ENCODE data around the gene ARL10. TPM values are rescaled to one million over a fixed set of nuclear protein-coding genes. Genes with fewer than 3 reads are reported as not detected.
A peak's percentile ranks its signal among the peaks of the same experiment; 100 is the strongest.

The ARL10 gene
- total and polyA plus RNA-seq, 2 donors from 2014 or later, result 2.9 to 6.2 TPM

GRCh38 chr5:176342158-176342483, 23.2 kb upstream of the ARL10 start:
- FAIRE-seq, result no peak
- H3K4me3 ChIP-seq (ENCODE audit: low read length in 3 of 3), result no peak overlapping the region
- no peak for TF ChIP-seq CTCF (IDR thresholded peaks at IDR 0.05; ENCODE audit: borderline replicate concordance, extremely low read depth, insufficient read depth)

GRCh38 chr5:176342766-176343458, 22.4 kb upstream of the ARL10 start:
- Histone ChIP-seq H3K9ac (ENCODE audit: low read length in 3 of 3) (no peak overlapping the region), H3K36me3 (ENCODE audit: control insufficient read depth in 2 of 3, insufficient read depth in 3 of 3, low read length in 3 of 3) (peaks cover 4 to 22% (median 10%) of the 10 kb centered on the region in 3 donors), H3K27me3 (ENCODE audit: control insufficient read depth, insufficient read depth, low read length) (no peaks in the 10 kb centered on the region), H3K27ac (ENCODE audit: low read depth in 2 of 2, low read length in 2 of 2) (peak overlapping the region in 1 of 2 donors; percentile 73), H3K4me1 (ENCODE audit: control insufficient read depth in 2 of 3, insufficient read depth in 2 of 3, low read depth in 1 of 3, low read length in 3 of 3) (peaks cover 0 to 15% (median 9%) of the 10 kb centered on the region in 3 donors), H3K9me3 (ENCODE audit: control insufficient read depth in 2 of 3, insufficient read depth in 1 of 3, low read length in 3 of 3) (no peaks in the 10 kb centered on the region), H3K4me3 (ENCODE audit: low read length in 3 of 3) (no peak overlapping the region)
- TF ChIP-seq CTCF (IDR thresholded peaks at IDR 0.05; ENCODE audit: borderline replicate concordance, extremely low read depth, insufficient read depth), result no peak
- FAIRE-seq, result no peak
- intact Hi-C loops (cut with DNase I), result no loop called here
- DNase-seq, result no peak

More at GRCh38 chr5:176342158-176342483, 23.2 kb upstream of the ARL10 start:
- Histone ChIP-seq H3K27ac (ENCODE audit: low read depth in 2 of 2, low read length in 2 of 2) (peak overlapping the region; percentile 50 to 73), H3K9ac (ENCODE audit: low read length in 3 of 3) (no peak overlapping the region), H3K27me3 (ENCODE audit: control insufficient read depth, insufficient read depth, low read length) (no peaks in the 10 kb centered on the region), H3K4me1 (ENCODE audit: control insufficient read depth in 2 of 3, insufficient read depth in 2 of 3, low read depth in 1 of 3, low read length in 3 of 3) (peaks cover 0 to 19% (median 13%) of the 10 kb centered on the region in 3 donors), H3K9me3 (ENCODE audit: control insufficient read depth in 2 of 3, insufficient read depth in 1 of 3, low read length in 3 of 3) (no peaks in the 10 kb centered on the region), H3K36me3 (ENCODE audit: control insufficient read depth in 2 of 3, insufficient read depth in 3 of 3, low read length in 3 of 3) (peaks cover 4 to 14% (median 8%) of the 10 kb centered on the region in 3 donors)
- intact Hi-C loops (cut with DNase I), result no loop called here
- DNase-seq, result no peak

GRCh38 chr5:176350416-176350815, 14.9 kb upstream of the ARL10 start:
- intact Hi-C loops (cut with DNase I), result no loop called here
- H3K4me3 ChIP-seq (ENCODE audit: low read length in 3 of 3), result no peak overlapping the region
- DNase-seq (no peak), FAIRE-seq (no peak)
- no peaks in the 10 kb centered on the region for H3K27me3 ChIP-seq (ENCODE audit: control insufficient read depth, insufficient read depth, low read length)
- TF ChIP-seq CTCF (IDR thresholded peaks at IDR 0.05; ENCODE audit: borderline replicate concordance, extremely low read depth, insufficient read depth), result no peak
- H3K4me1 ChIP-seq (ENCODE audit: control insufficient read depth in 2 of 3, insufficient read depth in 2 of 3, low read depth in 1 of 3, low read length in 3 of 3), result peaks cover 0 to 2% (median 0%) of the 10 kb centered on the region in 3 donors
- no peak overlapping the region for H3K27ac ChIP-seq (ENCODE audit: low read depth in 2 of 2, low read length in 2 of 2)
- peaks cover 14 to 93% (median 63%) of the 10 kb centered on the region in 3 donors for H3K36me3 ChIP-seq (ENCODE audit: control insufficient read depth in 2 of 3, insufficient read depth in 3 of 3, low read length in 3 of 3)
- no peaks in the 10 kb centered on the region for H3K9me3 ChIP-seq (ENCODE audit: control insufficient read depth in 2 of 3, insufficient read depth in 1 of 3, low read length in 3 of 3)
- no peak overlapping the region for H3K9ac ChIP-seq (ENCODE audit: low read length in 3 of 3)

All from kidney (tissue), 14 donors.